ENCODE data around the gene CAMSAP3.

CAMSAP3 gene

DNA sequence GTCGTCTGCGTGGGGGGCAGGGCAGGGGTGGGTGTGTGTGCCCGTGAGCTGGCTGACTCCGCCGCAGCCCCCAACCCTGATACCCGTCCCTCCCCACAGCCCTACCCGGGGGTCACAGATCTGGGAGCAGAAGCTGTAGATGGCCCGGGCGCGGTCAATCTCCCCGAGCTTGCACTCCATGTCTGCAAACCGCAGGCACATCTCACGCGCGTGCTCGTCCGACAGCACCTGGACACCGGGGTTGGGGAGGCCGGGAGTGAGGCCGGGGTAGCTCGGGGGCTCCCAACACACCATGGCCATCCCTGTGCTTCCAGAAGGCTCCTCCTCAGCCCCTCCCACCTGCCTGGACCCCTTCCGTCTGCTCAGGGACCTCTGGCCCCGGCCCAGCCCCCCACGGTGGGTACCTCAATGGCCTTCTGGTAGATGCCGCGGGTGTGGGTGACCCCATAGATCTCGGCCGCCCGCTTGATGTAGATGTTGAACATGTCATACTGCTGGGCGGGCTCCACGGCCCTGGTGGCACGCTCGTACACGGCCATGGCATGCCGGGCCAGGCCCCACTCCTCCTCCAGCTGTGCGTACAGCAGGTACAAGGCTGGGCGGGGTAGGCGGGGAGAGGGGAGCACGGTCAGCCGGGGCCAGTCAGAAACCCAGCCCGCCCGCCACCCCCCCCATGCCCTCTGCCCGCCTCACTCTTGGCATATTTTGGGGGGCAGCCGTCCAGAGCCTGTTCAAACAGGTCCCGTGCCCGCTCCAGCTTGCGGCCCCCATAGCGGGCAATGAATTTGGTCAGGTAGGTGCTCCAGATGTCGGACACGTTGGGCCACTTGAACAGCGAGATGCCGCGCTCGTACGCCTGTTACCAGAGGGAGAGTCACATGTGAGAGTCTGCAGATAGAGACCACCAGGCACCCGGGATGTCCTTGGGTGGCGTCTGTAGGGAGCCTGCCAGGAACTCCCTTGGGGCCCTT, 25.1 kb downstream of the CAMSAP3 start:
- Mint-ChIP-seq H3K27me3 (no peaks in the 10 kb centered on the region), H3K27ac (ENCODE audit: low read depth) (no peak overlapping the region), H3K9me3 (no peaks in the 10 kb centered on the region), H3K4me3 (no peak overlapping the region), H3K4me1 (peaks cover 8% of the 10 kb centered on the region), H3K36me3 (ENCODE audit: insufficient read depth) (peaks cover 39% of the 10 kb centered on the region)
- ATAC-seq (replicated peaks; ENCODE audit: extremely low read depth, poor library complexity, severe bottlenecking) = no peak
- DNase-seq (ENCODE audit: low spot score in 2 of 2) = no peak

DNA sequence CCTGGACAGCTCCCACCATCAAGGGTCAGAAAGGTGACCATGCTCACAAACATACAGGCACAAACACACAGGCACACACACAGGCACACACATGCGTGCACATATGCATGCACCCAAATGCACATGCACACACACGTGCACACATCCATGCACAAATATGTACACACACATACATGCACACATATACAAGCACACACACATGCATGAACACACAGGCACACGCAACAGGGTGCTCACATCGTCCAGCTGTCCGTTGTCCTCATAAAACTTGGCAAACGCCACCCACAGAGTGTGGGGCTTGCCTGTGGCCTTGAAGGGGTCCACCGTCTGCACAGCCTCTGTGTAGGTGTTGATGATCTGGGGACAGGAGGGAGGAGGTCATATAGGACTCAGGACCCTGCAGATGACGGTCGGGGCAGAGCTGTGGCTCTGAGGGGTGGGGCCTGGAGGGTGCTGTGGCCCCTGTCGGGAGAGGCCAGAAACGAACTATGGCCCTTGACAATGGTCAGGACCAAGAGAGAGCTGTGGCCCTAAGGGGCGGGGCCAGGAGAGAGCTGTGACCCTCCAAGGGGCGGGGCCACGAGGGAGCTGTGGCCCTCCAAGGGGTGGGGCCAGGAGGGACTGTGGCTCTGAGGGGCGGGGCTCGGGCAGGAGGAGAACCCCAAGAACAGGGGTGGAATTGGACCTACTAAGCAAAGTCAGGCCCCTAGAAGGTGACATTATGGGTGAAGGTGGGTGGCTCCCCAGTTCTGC, 27.4 kb downstream of the CAMSAP3 start:
- DNase-seq (ENCODE audit: low spot score in 2 of 2) = no peak
- no peak for ATAC-seq (replicated peaks; ENCODE audit: extremely low read depth, poor library complexity, severe bottlenecking)
- Mint-ChIP-seq H3K27ac (ENCODE audit: low read depth) (peak overlapping the region; percentile 49), H3K4me3 (no peak overlapping the region), H3K4me1 (peaks cover 14% of the 10 kb centered on the region), H3K9me3 (no peaks in the 10 kb centered on the region), H3K36me3 (ENCODE audit: insufficient read depth) (peaks cover 53% of the 10 kb centered on the region), H3K27me3 (no peaks in the 10 kb centered on the region)

DNA sequence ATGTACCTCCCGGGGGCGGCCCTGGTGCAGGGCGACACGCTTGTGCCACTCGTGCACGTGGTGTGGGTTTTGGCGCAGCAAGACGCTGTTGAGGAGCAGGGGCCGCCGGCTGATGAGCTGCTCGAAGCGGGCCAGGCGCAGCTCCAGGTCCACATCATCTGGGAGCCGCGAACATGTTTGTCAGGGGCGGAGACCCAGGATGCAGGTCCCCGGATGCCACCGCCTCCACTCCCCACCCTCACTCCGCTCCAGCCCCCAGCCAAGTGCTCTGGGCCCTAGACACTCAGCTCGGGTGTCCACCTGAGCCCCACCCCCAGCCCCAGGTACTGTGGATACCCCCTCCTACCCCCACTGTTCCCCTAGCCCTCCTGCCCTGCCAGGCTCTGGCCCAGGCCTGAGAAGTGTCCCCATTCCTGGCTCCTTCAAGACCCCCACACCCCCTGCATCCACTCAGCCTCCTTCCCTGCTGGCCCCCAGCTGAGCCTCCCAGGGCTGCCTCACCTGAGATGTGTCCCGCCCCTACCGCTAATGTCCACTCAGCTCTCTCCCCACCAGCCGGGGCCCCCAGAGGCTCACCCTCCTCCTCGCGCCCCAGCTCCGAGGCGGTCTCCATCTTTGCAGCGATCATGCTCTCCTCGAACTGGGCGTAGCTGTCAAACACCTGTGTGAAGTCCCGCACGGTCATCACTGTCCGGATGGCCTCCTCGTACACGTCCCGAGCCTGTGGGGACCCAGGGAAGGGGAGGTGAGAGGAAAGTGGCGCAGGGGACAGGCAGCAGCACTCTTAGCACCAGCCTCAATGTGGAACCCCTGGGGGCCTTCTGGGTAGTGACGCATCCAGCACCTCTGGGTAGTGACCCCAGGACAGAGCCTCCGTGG, 28.3 kb downstream of the CAMSAP3 start:
- ATAC-seq (replicated peaks; ENCODE audit: extremely low read depth, poor library complexity, severe bottlenecking) (no peak), DNase-seq (ENCODE audit: low spot score in 2 of 2) (no peak)
- Mint-ChIP-seq H3K9me3 (no peaks in the 10 kb centered on the region), H3K27me3 (no peaks in the 10 kb centered on the region), H3K4me1 (peaks cover 15% of the 10 kb centered on the region), H3K4me3 (no peak overlapping the region), H3K36me3 (ENCODE audit: insufficient read depth) (peaks cover 54% of the 10 kb centered on the region), H3K27ac (ENCODE audit: low read depth) (no peak overlapping the region)

DNA sequence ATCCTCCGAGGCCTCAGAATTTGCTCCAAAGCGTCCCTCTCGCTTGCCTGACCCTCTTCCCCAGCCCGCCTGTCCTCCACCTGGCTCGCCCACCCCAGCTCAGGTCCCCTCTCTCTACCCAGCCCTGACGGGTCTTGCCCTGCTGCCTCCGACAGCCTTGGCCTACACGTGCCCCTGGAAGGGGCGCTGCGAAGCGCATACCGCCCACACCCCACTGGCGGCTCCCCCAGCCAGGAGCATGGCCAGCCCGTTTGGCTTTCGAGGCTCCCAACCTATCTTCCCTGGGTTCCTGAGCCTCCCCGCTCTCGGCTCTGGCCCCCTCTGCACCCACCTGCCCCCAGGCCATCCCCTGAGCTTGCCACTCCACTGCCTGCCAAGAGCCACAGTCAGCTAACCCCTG, 29.1 kb downstream of the CAMSAP3 start:
- Mint-ChIP-seq H3K27ac (ENCODE audit: low read depth) (no peak overlapping the region), H3K4me1 (peaks cover 23% of the 10 kb centered on the region), H3K36me3 (ENCODE audit: insufficient read depth) (peaks cover 59% of the 10 kb centered on the region), H3K9me3 (no peaks in the 10 kb centered on the region), H3K4me3 (no peak overlapping the region), H3K27me3 (no peaks in the 10 kb centered on the region)
- DNase-seq (ENCODE audit: low spot score in 2 of 2) (no peak), ATAC-seq (replicated peaks; ENCODE audit: extremely low read depth, poor library complexity, severe bottlenecking) (no peak)

DNA sequence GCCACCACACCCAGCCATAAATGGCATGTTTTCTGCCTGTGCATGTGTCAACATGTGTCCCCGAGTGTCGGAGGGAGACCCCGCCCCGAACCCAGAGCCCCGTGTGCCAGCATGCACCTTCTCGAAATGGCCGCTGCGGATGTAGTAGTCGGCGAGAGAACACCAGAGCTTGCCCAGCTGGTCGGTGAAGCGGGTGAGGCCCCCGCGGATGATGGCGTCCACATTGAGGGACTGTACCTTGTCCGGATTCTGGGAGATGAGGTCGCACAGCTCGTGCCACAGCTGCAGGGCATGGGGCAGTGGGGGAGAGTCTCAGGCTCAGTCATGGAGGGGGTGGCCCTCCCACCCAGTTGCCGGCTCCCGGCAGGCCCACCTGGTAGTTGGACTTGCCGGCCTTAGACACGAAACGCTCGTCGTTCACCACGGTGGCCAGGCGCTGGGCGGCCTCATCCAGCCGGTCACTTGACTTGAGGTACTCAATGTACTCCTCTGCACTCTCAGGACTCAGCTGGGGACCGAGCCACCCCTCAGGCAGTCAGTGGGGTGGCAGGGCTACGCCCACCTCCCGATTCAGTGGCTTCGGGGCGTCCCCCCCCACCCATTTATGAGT, 30.2 kb downstream of the CAMSAP3 start:
- ATAC-seq (replicated peaks; ENCODE audit: extremely low read depth, poor library complexity, severe bottlenecking) (no peak), DNase-seq (ENCODE audit: low spot score in 2 of 2) (no peak)
- no peaks in the 10 kb centered on the region for H3K9me3 Mint-ChIP-seq
- H3K4me1 Mint-ChIP-seq = peaks cover 34% of the 10 kb centered on the region
- H3K36me3 Mint-ChIP-seq (ENCODE audit: insufficient read depth) = peaks cover 59% of the 10 kb centered on the region
- H3K27ac Mint-ChIP-seq (ENCODE audit: low read depth) = no peak overlapping the region
- H3K27me3 Mint-ChIP-seq = no peaks in the 10 kb centered on the region
- no peak overlapping the region for H3K4me3 Mint-ChIP-seq

DNA sequence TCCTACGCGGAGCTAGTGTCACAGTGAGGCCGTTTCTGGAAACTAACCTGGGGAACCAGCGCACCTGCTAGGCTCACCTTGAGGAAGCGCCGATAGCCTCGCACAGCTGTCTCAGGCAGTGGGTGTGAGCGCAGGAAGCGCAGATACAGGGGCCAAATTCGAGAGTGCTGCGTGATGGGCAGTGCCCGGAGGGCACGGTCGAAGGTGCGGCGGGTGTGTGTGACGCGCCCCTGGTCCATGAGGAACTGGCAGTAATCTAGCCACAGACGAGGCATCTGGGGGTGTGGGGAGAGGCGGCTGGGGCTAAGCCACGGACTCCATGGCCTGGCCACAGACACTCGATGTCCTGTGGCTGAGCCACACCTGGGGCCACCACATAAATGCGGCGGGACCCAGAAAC, 31.5 kb downstream of the CAMSAP3 start:
- DNase-seq (ENCODE audit: low spot score in 2 of 2) (no peak), ATAC-seq (replicated peaks; ENCODE audit: extremely low read depth, poor library complexity, severe bottlenecking) (no peak)
- H3K4me3 Mint-ChIP-seq = peak overlapping the region; percentile 50
- peaks cover 54% of the 10 kb centered on the region for H3K36me3 Mint-ChIP-seq (ENCODE audit: insufficient read depth)
- no peaks in the 10 kb centered on the region for H3K27me3 Mint-ChIP-seq
- H3K9me3 Mint-ChIP-seq = no peaks in the 10 kb centered on the region
- no peak overlapping the region for H3K27ac Mint-ChIP-seq (ENCODE audit: low read depth)
- peaks cover 35% of the 10 kb centered on the region for H3K4me1 Mint-ChIP-seq

DNA sequence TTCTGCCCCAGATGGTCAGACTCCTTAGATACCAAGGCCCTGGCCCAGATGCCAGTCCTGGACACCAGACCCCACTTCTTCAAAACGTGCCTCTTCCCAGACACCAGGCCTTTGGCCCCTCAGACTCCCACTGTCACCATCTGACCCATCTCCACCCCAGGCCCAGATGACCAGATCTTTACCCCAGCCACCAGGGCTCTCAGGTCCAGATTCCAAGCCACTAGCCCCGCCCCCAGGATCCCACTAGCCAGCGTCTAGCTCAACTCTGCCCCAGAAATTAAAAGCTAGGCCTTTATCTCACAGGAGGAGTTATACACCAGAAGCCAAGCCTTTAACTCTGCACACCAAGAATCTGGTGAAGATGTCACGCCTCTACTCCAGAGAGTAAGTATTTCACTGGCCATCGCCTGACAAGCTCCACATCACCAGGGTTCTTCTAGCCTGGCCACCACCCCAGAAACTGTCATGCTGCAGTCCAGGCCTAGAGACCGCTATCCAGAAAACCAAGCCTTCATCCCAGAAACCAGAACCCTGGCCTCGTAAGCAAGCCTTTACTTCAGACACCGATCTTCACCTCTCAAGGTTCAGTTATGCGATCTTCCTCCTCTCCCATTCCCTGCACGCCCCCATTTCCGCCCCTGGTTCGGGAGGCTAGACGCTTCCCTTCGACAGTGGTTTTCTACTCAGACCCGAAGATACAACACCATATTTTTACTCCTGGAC, 33.1 kb downstream of the CAMSAP3 start:
- peaks cover 51% of the 10 kb centered on the region for H3K36me3 Mint-ChIP-seq (ENCODE audit: insufficient read depth)
- no peaks in the 10 kb centered on the region for H3K27me3 Mint-ChIP-seq
- H3K4me3 Mint-ChIP-seq = peak overlapping the region; percentile 96
- H3K4me1 Mint-ChIP-seq = peaks cover 35% of the 10 kb centered on the region
- ATAC-seq (replicated peaks; ENCODE audit: extremely low read depth, poor library complexity, severe bottlenecking) = no peak
- no peak for DNase-seq (ENCODE audit: low spot score in 2 of 2)
- peak overlapping the region; percentile 100 for H3K27ac Mint-ChIP-seq (ENCODE audit: low read depth)
- no peaks in the 10 kb centered on the region for H3K9me3 Mint-ChIP-seq

DNA sequence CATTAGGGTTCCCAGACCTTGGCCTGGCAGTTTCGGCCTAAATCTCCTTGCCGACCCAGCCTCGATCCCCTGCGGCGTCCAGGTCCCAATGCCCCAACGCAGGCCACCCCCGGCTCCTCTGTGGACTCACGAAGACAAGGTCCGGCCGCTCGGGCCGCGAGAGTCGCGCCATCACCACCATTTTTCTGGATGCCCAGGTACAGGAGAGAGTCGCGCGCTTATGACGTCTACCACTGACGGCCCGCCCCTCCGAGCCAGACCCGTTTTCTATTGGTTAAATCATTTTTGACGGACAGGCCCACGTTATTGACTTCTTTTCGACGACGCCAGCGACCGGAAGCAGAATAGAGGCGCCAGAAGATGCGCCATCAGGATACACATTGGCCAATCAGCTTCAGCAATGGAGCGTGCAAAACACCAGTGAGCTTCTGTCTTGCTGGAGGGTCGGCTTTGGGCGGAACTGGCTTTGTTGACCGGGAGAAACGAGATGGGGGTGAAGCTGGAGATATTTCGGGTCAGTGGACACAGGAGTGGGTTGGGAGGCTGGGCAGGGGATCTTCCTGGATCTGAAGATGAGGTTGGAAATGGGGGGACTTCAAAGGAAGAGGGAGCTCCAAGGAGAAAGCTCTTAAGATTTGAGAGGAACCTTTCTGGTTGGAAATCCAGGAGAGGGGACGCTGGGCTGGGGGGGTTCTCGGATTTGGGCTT, 33.8 kb downstream of the CAMSAP3 start, which contains the start of the genes PET100 and XAB2:
Gene PET100, plus strand, starts transcription at position 447 of the 708 bp plus-strand sequence. Its CDS starts 41 bp downstream, at position 488.
Gene XAB2, minus strand, starts transcription at position 199 of the 708 bp plus-strand sequence. Its CDS starts 18 bp downstream, at position 181.
- H3K36me3 Mint-ChIP-seq (ENCODE audit: insufficient read depth) = peaks cover 46% of the 10 kb centered on the region
- DNase-seq (ENCODE audit: low spot score in 2 of 2) (peak; percentile 92 to 96), ATAC-seq (replicated peaks; ENCODE audit: extremely low read depth, poor library complexity, severe bottlenecking) (peak; percentile 100)
- H3K27ac Mint-ChIP-seq (ENCODE audit: low read depth) = peak within 1 kb of the TSS; percentile 100
- peaks cover 41% of the 10 kb centered on the region for H3K4me1 Mint-ChIP-seq
- H3K27me3 Mint-ChIP-seq = no peaks in the 10 kb centered on the region
- H3K9me3 Mint-ChIP-seq = no peaks in the 10 kb centered on the region
- H3K4me3 Mint-ChIP-seq = peak within 1 kb of the TSS; percentile 96

DNA sequence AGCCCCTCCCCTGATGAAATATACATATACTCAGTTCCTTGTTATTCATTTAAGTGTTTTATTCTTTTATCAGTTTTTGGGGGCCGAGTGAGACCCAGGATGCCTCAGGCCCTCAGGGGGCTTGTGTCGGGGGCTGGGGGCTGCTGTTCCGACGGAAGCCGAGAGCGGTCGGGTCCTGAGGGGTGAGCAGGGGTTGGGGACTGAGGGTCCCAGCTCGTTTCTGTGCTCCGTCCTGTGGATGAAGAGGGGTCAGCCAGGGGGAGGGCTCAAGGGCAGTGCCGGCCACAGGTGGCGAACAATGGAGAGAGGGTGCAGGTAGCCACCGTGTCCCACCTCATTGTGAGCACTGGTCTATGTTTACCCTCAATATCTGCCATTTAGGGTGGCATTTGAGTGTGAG, 35.9 kb downstream of the CAMSAP3 start:
- Mint-ChIP-seq H3K4me1 (peaks cover 45% of the 10 kb centered on the region), H3K27ac (ENCODE audit: low read depth) (no peak overlapping the region), H3K27me3 (no peaks in the 10 kb centered on the region), H3K36me3 (ENCODE audit: insufficient read depth) (peaks cover 33% of the 10 kb centered on the region), H3K4me3 (no peak overlapping the region), H3K9me3 (no peaks in the 10 kb centered on the region)
- ATAC-seq (replicated peaks; ENCODE audit: extremely low read depth, poor library complexity, severe bottlenecking) = no peak
- no peak for DNase-seq (ENCODE audit: low spot score in 2 of 2)

DNA sequence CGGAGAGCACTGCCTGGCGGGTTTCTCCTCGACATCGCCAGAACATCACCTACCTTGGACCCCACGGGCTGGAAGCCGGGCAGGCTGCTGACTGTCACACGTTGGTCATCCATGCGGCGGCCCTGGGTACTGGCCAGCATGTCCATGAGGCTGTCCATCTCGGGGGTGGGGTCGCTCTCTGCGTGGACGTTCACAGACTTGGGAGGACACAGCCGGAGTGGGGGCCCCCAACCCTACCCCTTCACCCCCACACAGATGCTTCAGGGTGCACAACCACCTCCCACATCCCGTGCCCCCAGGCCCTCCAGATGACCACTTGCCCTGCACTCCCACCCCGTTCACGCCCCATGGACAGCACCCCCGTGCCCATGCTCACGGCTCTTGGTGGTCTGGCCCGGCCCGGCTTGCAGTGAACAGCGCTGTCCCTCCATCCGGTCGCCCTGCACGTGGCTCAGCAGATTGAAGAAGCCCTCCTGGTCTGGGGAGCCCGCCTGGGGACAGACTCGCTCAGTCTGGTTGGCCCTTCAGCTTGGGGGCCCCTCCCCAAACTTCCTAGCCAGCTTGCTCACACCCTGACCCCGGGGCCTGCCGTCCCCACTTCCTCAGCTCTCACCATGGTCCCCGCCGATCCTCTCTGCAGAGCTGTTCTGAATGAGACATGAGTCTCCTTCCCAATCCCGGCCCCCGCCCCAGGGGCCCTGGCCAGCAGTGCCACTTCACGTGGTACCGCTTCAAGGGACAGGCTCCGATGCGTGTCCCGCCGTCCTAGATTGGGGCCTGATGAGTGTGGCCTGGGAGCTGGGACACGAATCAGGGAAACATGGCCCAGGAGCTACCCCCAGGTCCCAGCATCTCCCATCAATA, 36.9 kb downstream of the CAMSAP3 start:
- Mint-ChIP-seq H3K9me3 (no peaks in the 10 kb centered on the region), H3K27me3 (no peaks in the 10 kb centered on the region), H3K27ac (ENCODE audit: low read depth) (peak overlapping the region; percentile 22), H3K4me3 (no peak overlapping the region), H3K4me1 (peaks cover 41% of the 10 kb centered on the region), H3K36me3 (ENCODE audit: insufficient read depth) (peaks cover 28% of the 10 kb centered on the region)
- no peak for DNase-seq (ENCODE audit: low spot score in 2 of 2)
- ATAC-seq (replicated peaks; ENCODE audit: extremely low read depth, poor library complexity, severe bottlenecking) = no peak
